Fibroblast of gingiva (primary cell): ENCODE data around the gene ONECUT3.

ENCODE experiments used
- DNase-seq: peaks from one replicate; pipeline ENCODE4 v3.0.0-alpha.2; 2011; ENCODE audit warnings: low read depth

The ONECUT3 gene

GRCh38 chr19:1814833-1815604, 61.7 kb downstream of the ONECUT3 start:
- no peak for DNase-seq

DNA sequence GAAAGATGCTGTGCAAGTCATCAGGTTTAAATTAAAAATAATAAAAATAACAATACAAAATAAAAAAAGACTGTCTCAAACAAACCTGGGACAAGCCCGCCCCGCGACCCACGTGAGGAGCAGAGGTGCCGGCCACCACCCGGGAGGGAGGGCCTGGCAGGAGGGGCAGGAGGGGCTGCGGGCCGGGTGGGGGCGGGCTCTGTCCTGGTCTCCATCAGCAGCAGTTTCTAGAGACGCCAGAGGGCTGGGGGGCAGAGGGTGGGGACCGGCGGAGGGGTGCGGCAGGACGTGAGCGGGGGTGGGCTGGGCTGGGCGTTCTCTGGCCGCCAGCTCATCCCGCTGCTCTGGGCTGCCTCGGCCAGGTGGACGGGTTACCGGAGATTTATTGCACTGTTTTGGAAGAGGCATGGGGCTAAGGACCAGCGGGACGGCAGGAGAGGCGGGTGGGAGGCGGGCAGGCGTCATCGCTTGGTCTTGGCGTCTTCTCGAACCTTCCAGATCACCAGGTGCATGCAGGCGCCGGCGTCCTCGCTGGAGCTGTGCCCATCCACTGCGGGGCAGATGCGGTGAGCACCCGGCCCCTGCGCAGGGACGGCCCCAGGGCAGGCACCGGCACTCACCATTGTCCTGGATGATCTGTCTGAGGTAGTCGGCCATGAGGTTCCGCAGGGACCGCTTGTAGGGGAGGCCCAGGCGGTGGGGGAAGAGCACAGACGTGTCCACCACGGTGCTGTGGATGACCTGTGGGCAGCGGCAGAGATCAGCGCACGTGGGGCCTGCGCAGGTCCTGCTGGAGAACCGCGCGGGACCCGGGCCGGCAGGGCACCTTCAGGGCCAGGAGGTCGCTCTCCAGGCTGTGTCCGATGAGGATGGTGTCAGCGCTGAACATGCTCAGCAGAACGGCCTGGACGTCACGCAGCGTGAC, 62.6 kb downstream of the ONECUT3 start:
- no peak for DNase-seq

- DNase-seq = no peak
Observed at GRCh38 chr19:1816530-1817298, 63.4 kb downstream of the ONECUT3 start.

DNA sequence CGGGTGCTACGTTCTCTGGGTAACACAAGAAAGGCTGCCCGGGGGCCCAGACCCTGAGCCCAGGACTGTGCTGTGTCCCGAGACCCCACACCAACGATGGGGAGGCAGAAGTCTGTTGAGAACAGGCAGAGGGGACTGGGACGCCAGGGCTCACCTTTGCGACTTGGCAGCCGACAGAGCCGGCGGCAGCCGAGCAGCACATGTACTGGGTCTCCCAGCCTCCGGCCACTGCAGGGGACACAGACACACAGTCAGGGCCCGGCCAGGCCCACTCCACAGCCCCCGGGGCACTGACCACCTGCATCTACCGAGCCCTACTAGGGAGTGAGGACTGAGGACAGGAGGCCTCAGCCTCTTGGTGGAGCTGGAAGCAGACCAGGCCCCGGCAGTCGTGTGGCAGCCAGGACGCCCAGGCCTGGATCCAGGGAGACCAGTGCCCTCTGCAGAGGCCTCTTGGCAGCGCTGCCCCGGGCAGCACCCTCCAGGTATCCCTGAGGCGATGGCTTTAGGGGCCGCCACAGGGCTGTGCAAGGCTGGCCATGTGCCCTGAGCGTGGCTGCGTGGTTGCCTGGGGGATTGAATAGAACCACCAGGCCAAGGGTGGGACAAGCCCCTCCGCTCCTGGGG, 64.4 kb downstream of the ONECUT3 start:
- no peak for DNase-seq

GRCh38 chr19:1818549-1819195, 65.4 kb downstream of the ONECUT3 start:
- no peak for DNase-seq

DNA sequence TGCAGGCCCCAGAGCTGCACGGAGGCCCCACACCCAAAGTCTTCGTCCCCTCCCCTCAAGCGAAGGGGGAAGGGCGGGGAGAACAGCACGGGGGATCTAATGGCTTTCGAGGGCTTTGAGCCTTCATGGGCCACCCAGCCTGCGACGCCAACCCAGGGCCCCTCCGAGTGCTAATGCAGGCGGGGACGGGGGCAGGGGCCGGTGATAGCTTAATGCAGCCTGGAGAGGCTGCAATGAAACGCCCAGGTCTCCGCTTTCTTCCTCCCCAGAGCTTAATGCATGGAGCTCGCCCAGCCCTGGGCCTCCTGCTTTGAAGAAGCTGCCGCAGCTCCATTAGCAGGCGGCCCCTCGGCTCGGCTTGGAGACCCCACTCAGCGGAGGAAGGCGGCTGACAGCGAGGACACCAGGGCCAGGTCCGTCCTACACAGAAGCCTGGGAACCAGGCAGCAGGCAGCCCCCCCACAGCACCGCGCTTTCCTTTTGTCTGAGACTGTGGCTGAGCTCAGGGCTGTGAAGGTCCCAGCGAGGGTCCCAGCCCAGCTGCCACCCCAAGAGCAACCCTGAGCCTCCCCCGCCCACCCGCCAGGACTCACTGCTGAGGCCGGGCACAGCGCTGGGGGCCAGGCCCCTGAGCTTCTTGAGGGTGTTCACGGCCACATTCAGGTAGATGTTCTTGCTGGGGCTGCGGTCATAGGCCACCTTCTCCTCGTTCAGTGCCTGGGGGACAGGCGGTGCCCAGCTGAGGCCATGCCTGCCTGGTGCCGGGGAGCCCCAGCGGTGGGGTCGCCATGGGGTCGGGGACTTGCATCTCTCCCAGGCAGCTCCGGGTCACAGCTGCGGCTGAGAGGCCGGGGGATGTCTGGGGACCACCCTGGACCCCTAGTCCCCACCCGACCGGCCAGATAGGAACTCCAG, 66.3 kb downstream of the ONECUT3 start:
- no peak for DNase-seq

DNA sequence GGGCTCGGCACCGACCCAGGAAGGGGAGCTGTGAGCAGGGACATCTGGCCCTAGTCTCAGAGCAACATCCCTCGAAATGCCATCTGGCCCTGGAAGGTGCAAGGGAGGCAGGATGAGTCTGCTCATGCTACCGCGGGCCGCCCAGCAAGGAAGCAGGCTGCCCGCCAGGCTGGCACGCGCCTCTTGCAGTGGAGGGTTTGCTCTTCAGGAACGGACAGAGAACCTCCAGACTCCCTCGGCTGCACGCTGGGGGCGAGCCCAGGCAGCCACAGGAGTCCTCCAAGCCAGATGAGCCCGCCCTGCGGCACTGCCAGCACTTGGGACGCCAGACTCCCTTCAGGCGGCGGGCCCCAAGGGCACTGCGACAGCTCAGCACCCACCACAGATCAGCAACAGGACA, 68.9 kb downstream of the ONECUT3 start:
- DNase-seq = no peak

- no peak for DNase-seq
Observed at GRCh38 chr19:1823020-1823419, 69.7 kb downstream of the ONECUT3 start.

- DNase-seq = no peak
Observed at GRCh38 chr19:1823539-1824251, 70.4 kb downstream of the ONECUT3 start.

GRCh38 chr19:1824252-1824622, 70.9 kb downstream of the ONECUT3 start:
- no peak for DNase-seq

GRCh38 chr19:1825909-1826556, 72.7 kb downstream of the ONECUT3 start:
- peak; percentile 40 for DNase-seq

- DNase-seq = no peak
Observed at GRCh38 chr19:1826557-1827521, 73.5 kb downstream of the ONECUT3 start.

GRCh38 chr19:1827566-1828278, 74.4 kb downstream of the ONECUT3 start:
- no peak for DNase-seq

GRCh38 chr19:1828279-1829238, 75.3 kb downstream of the ONECUT3 start:
- DNase-seq = no peak

DNA sequence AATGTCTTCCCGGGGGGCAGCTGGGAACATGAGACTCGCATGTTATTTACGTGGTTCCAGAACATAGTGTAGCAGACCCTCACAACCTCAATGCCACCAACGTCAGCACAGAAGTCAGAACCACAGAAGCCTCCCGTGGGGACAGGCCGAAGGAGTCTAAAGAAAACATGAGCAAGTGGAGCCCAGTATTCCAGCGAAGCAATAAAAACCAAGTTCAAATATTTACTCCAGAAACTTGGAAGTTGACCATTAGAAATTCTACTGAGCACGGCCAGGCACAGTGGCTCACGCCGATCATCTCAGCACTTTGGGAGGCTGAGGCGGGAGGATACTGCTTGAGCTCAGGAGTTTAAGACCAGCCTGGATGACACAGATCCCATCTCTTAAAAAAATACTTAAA, 76.7 kb downstream of the ONECUT3 start:
- no peak for DNase-seq

DNA sequence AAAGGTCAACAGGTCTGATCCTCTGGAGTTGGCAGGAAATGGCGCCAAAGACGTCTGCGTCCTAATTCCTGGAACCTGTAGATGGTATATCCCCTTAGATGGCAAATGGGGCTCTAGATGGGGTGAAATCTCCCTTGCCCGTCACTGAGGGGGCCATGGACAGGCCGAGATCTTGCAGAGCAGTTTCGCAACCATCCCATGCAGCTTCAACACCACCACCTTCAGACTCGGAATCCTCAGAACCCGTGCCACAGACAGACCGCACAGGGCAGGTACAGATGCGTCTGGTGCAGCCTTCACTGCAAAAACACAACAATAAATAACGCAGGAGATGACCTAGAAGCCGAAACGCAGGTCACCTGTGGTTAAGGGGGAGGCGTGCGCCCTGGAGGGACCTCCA, 77.3 kb downstream of the ONECUT3 start:
- DNase-seq = no peak
